ENCODE measurements around the gene CARS2. TPM values are rescaled to one million over a fixed set of nuclear protein-coding genes. Genes with fewer than 3 reads are reported as not detected.

The CARS2 gene
- total and polyA plus RNA-seq, 4 donors, result 61.9 to 102 (median 75.0) TPM

DNA sequence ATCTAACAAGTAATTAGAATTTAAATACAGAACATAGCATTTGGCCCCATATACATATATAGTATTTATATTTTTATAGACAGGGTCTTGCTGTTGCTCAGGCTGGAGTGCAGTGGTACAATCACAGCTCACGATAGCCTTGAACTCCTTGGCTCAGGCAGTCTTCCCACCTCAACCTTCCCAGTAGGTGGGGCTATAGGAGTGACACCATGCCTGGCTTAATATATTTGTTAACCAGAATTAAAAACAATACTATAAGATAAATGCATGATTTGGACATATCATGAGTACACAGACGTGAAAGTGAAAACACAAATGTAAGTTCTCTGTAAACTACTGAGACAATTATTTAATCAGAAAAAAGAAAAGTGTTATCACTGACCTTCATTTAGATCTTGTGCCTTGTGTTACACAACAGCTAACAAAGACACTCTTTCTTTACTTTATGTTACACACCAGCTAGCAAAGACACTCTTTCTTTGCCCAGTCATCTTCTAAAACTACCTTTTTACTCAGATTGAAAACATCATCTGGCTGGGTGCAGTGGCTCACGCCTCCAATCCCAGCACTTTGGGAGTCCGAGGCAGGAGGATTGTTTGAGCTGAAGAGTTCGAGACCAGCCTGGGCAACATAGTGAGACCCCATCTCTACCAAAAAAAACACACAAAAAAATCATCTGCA, 22.6 kb downstream of the CARS2 start:
- peaks cover 0 to 8% (median 0%) of the 10 kb centered on the region in 5 donors for H3K4me1 ChIP-seq (ENCODE audit: control insufficient read depth in 5 of 5, insufficient read depth in 5 of 5, low read length in 5 of 5)
- TF ChIP-seq, protein P1, sequence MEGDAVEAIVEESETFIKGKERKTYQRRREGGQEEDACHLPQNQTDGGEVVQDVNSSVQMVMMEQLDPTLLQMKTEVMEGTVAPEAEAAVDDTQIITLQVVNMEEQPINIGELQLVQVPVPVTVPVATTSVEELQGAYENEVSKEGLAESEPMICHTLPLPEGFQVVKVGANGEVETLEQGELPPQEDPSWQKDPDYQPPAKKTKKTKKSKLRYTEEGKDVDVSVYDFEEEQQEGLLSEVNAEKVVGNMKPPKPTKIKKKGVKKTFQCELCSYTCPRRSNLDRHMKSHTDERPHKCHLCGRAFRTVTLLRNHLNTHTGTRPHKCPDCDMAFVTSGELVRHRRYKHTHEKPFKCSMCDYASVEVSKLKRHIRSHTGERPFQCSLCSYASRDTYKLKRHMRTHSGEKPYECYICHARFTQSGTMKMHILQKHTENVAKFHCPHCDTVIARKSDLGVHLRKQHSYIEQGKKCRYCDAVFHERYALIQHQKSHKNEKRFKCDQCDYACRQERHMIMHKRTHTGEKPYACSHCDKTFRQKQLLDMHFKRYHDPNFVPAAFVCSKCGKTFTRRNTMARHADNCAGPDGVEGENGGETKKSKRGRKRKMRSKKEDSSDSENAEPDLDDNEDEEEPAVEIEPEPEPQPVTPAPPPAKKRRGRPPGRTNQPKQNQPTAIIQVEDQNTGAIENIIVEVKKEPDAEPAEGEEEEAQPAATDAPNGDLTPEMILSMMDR (IDR thresholded peaks at IDR 0.05; ENCODE audit: control extremely low read depth, extremely low read depth), result no peak
- no peak for DNase-seq
- no peaks in the 10 kb centered on the region for H3K9me3 ChIP-seq (ENCODE audit: control insufficient read depth in 4 of 4, insufficient read depth in 3 of 4, low read length in 3 of 4)
- no peak overlapping the region for H3K9ac ChIP-seq (ENCODE audit: insufficient read depth in 1 of 2, low read length in 2 of 2)
- no peaks in the 10 kb centered on the region for H3K27me3 ChIP-seq (ENCODE audit: control insufficient read depth in 3 of 3, insufficient read depth in 3 of 3, low read length in 2 of 3)
- no peak overlapping the region for H3K4me3 ChIP-seq
- no peak overlapping the region for H3K27ac ChIP-seq (ENCODE audit: low read depth in 1 of 2, low read length in 1 of 2)
- 85 to 88% methylated on average over 5 of the region's 5 CpGs for WGBS, 2 donors
- peaks cover 18 to 50% (median 30%) of the 10 kb centered on the region in 4 donors for H3K36me3 ChIP-seq (ENCODE audit: control insufficient read depth in 4 of 4, insufficient read depth in 4 of 4, low read length in 4 of 4)
- ATAC-seq (ENCODE audit: insufficient read depth, low FRiP score), result no peak

DNA sequence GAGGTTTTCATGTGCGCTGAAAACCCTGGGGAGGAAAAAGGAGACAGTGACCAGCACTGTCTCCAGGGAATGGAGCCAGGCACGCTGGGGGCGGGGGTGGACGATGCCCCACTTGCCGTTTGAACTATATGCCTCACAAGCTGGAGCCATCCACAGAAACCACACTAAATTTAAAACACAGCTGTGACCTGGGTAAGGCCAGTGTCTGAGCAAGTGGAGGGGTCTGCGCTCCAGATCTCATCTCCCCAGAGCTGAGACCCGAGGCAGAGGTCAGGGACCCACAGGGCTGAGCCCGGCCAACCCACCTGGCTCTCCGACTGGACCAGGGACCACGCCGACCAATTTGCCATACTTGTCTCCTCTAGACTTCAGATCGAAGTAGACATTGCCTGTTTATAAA, 23.2 kb downstream of the CARS2 start:
- Histone ChIP-seq H3K9ac (ENCODE audit: insufficient read depth in 1 of 2, low read length in 2 of 2) (no peak overlapping the region), H3K36me3 (ENCODE audit: control insufficient read depth in 4 of 4, insufficient read depth in 4 of 4, low read length in 4 of 4) (peaks cover 19 to 54% (median 32%) of the 10 kb centered on the region in 4 donors), H3K27me3 (ENCODE audit: control insufficient read depth in 3 of 3, insufficient read depth in 3 of 3, low read length in 2 of 3) (no peaks in the 10 kb centered on the region), H3K4me1 (ENCODE audit: control insufficient read depth in 5 of 5, insufficient read depth in 5 of 5, low read length in 5 of 5) (peaks cover 0 to 8% (median 0%) of the 10 kb centered on the region in 5 donors), H3K27ac (ENCODE audit: low read depth in 1 of 2, low read length in 1 of 2) (no peak overlapping the region), H3K4me3 (no peak overlapping the region), H3K9me3 (ENCODE audit: control insufficient read depth in 4 of 4, insufficient read depth in 3 of 4, low read length in 3 of 4) (no peaks in the 10 kb centered on the region)
- 92 to 95% methylated on average over 12 of the region's 12 CpGs for WGBS, 2 donors
- DNase-seq (no peak), ATAC-seq (ENCODE audit: insufficient read depth, low FRiP score) (no peak)
- TF ChIP-seq, protein P1 (IDR thresholded peaks at IDR 0.05; ENCODE audit: control extremely low read depth, extremely low read depth), result no peak

DNA sequence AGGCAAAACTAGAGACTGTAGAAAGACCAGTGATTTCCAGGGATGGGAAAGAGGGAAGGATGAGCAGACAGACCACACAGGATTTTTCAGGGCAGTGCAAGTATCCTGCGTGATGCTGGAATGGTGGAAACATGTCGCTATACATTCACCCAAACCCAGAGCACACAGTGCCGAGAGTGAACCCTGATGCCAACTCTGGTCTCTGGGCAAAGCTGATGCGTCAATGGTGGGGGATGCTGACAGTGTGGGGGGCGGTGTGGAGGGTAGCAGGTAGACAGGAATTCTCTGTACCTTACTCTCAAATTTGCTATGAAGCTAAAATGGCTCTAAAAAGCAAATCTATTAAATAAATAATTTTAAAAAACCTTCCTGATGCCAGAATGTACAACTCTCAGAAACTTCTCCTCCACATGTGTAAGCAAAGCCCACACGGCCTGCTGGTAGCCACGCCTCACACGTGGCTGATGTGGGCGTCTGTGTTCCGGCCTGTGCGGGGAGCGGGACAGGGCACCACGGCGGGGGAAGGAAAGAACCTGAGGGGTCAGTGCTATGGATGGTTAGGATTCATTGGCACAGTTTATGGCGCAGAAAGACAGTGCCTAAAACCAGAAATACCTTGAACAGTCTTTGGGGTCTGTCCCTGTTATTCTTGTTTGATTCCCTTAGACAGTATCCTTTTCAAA, 23.9 kb downstream of the CARS2 start:
- ATAC-seq (ENCODE audit: insufficient read depth, low FRiP score), result no peak
- H3K9me3 ChIP-seq (ENCODE audit: control insufficient read depth in 4 of 4, insufficient read depth in 3 of 4, low read length in 3 of 4), result no peaks in the 10 kb centered on the region
- TF ChIP-seq, protein P1 (IDR thresholded peaks at IDR 0.05; ENCODE audit: control extremely low read depth, extremely low read depth), result no peak
- H3K9ac ChIP-seq (ENCODE audit: insufficient read depth in 1 of 2, low read length in 2 of 2), result no peak overlapping the region
- no peak overlapping the region for H3K4me3 ChIP-seq
- H3K27me3 ChIP-seq (ENCODE audit: control insufficient read depth in 3 of 3, insufficient read depth in 3 of 3, low read length in 2 of 3), result no peaks in the 10 kb centered on the region
- H3K36me3 ChIP-seq (ENCODE audit: control insufficient read depth in 4 of 4, insufficient read depth in 4 of 4, low read length in 4 of 4), result peaks cover 17 to 54% (median 30%) of the 10 kb centered on the region in 4 donors
- no peak overlapping the region for H3K27ac ChIP-seq (ENCODE audit: low read depth in 1 of 2, low read length in 1 of 2)
- no peak for DNase-seq
- peaks cover 0 to 8% (median 0%) of the 10 kb centered on the region in 5 donors for H3K4me1 ChIP-seq (ENCODE audit: control insufficient read depth in 5 of 5, insufficient read depth in 5 of 5, low read length in 5 of 5)
- WGBS, 2 donors, result 86 to 90% methylated on average over 15 of the region's 15 CpGs

All from lung (tissue), 12 donors.